K562 treated with DMSO at 1 percent for 12 hours (cell line): ENCODE data around the gene VWDE. TPM values are rescaled to one million over a fixed set of nuclear protein-coding genes. Genes with fewer than 3 reads are reported as not detected.

Source experiments
- total RNA-seq: library from RNA; unstranded; fragments of 300-600 nt; gene quantifications from 2 replicates; pipeline ENCODE4 v1.2.3, GENCODE V29; 2022; ENCODE audit not compliant: insufficient read depth

Gene VWDE
- total RNA-seq: 4.4 and 16.3 TPM in 2 replicates

DNA sequence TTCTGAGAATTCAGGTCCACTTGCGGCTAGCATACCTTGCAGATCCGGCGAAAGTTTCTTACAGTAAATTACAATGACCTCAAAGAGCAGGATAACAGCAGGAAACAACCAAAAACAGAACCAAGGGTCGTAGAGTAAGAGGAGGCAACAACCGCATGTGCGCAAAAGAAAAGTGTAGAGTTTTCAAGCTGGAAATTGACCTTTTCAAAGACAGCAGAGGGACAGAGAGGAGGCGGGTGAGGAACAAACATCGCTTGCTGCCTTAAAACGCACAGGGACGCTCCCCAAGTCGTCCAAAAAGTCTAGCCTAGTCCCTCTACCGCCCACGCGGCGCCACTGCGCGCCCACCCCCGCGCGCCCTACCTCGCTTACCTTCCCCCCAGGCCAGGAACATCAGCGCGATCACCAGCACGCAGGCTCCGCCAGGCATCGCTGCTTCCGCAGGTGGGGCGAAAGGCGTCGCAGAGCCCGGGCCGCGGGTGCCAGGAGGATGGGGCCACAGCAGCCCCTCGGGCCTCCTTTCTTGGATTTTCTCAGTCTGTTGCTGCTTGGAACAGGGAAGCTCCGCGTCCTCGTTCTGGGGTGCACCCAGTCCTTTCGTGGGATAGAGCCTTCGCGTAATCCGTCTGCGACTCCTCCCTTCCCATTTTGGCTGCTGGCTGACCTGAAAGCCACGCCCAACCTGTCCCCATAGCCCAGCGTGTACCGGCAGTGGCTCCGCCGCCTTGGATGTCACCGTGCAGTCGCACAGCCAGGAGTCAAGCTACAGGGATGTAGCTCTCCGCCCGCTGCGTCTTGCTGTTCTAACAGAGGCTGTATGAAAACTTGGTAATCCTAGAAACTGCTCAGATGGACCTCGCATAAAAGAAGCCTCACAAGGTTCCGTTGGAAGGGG is at the start of gene VWDE:
Gene VWDE, minus strand, starts transcription at position 579 of the 895 bp plus-strand sequence. Its CDS starts 149 bp downstream, at position 430.

Other genes with a start within 250 kb of the VWDE start
- 8.4 and 20.2 TPM in 2 replicates for gene TMEM106B, start 192.6 kb downstream of the VWDE start, total RNA-seq
- 9.5 and 17.1 TPM in 2 replicates for gene SCIN, start 166.9 kb upstream of the VWDE start, total RNA-seq